HUES64 (cell line): ENCODE data around the gene CACNA2D2.

Experiments
- H3K27ac ChIP-seq: 2 replicates; pipeline ENCODE4 v1.7.0; 2013; ENCODE audit warnings: low read depth, low read length, inconsistent platforms
- H3K27me3 ChIP-seq: 2 replicates; pipeline ENCODE4 v1.6.1; 2013; ENCODE audit warnings: mild to moderate bottlenecking, low read length; ENCODE audit not compliant: insufficient read depth
- H3K36me3 ChIP-seq: 2 replicates; pipeline ENCODE4 v1.6.1; 2013; ENCODE audit warnings: mild to moderate bottlenecking, low read length; ENCODE audit not compliant: insufficient read depth
- H3K4me1 ChIP-seq: 2 replicates; pipeline ENCODE4 v1.6.1; 2013; ENCODE audit warnings: mild to moderate bottlenecking, low read length, moderate library complexity; ENCODE audit not compliant: insufficient read depth
- H3K4me3 ChIP-seq: 2 replicates; pipeline ENCODE4 v1.5.1; 2013; ENCODE audit warnings: mild to moderate bottlenecking, low read length, moderate library complexity
- H3K9ac ChIP-seq: 2 replicates; pipeline ENCODE4 v1.6.1; 2013; ENCODE audit warnings: mild to moderate bottlenecking, low read depth, low read length
- H3K9me3 ChIP-seq: 2 replicates; pipeline ENCODE4 v1.6.1; 2013; ENCODE audit warnings: low read depth, low read length; ENCODE audit not compliant: insufficient read depth
- WGBS: fragments of 150-250, 120-280 bp; methylation state at CpG from one replicate; pipeline ENCODE4 v1.1.7; 2013; ENCODE audit warnings: missing lambda C conversion rate; 5-methylcytosine and 5-hydroxymethylcytosine counted together

CACNA2D2 gene

GRCh38 chr3:50478671-50479260, 24.7 kb downstream of the CACNA2D2 start:
- peaks cover 8% of the 10 kb centered on the region for H3K4me1 ChIP-seq
- no peak overlapping the region for H3K27ac ChIP-seq
- H3K9me3 ChIP-seq, result no peaks in the 10 kb centered on the region
- no peak overlapping the region for H3K9ac ChIP-seq
- no peaks in the 10 kb centered on the region for H3K27me3 ChIP-seq
- no peak overlapping the region for H3K4me3 ChIP-seq
- WGBS, result 90% methylated on average over 2 of the region's 2 CpGs
- H3K36me3 ChIP-seq, result no peaks in the 10 kb centered on the region

GRCh38 chr3:50478051-50478450, 25.4 kb downstream of the CACNA2D2 start:
- no peak overlapping the region for H3K27ac ChIP-seq
- no peaks in the 10 kb centered on the region for H3K36me3 ChIP-seq
- no peak overlapping the region for H3K4me3 ChIP-seq
- H3K9me3 ChIP-seq, result no peaks in the 10 kb centered on the region
- H3K4me1 ChIP-seq, result peaks cover 8% of the 10 kb centered on the region
- 92% methylated on average over 7 of the region's 7 CpGs for WGBS
- no peaks in the 10 kb centered on the region for H3K27me3 ChIP-seq
- H3K9ac ChIP-seq, result no peak overlapping the region

GRCh38 chr3:50475348-50475747, 28.1 kb downstream of the CACNA2D2 start:
- 95% methylated on average over 12 of the region's 12 CpGs for WGBS
- H3K27me3 ChIP-seq, result no peaks in the 10 kb centered on the region
- H3K9ac ChIP-seq, result no peak overlapping the region
- no peaks in the 10 kb centered on the region for H3K9me3 ChIP-seq
- H3K27ac ChIP-seq, result no peak overlapping the region
- no peaks in the 10 kb centered on the region for H3K36me3 ChIP-seq
- H3K4me1 ChIP-seq, result no peaks in the 10 kb centered on the region
- H3K4me3 ChIP-seq, result no peak overlapping the region

- H3K9ac ChIP-seq, result no peak overlapping the region
- H3K27me3 ChIP-seq, result no peaks in the 10 kb centered on the region
- no peak overlapping the region for H3K4me3 ChIP-seq
- H3K4me1 ChIP-seq, result no peaks in the 10 kb centered on the region
- H3K9me3 ChIP-seq, result no peaks in the 10 kb centered on the region
- 92% methylated on average over 6 of the region's 6 CpGs for WGBS
- no peak overlapping the region for H3K27ac ChIP-seq
- H3K36me3 ChIP-seq, result no peaks in the 10 kb centered on the region
Observed at GRCh38 chr3:50474717-50475116, 28.7 kb downstream of the CACNA2D2 start.

GRCh38 chr3:50473768-50474167, 29.7 kb downstream of the CACNA2D2 start:
- Histone ChIP-seq H3K27ac (no peak overlapping the region), H3K27me3 (no peaks in the 10 kb centered on the region), H3K4me1 (no peaks in the 10 kb centered on the region), H3K4me3 (no peak overlapping the region), H3K36me3 (no peaks in the 10 kb centered on the region), H3K9ac (no peak overlapping the region), H3K9me3 (no peaks in the 10 kb centered on the region)
- WGBS, result 90% methylated on average over 10 of the region's 10 CpGs

- Histone ChIP-seq H3K9ac (no peak overlapping the region), H3K27ac (no peak overlapping the region), H3K27me3 (no peaks in the 10 kb centered on the region), H3K4me3 (no peak overlapping the region), H3K4me1 (no peaks in the 10 kb centered on the region), H3K36me3 (no peaks in the 10 kb centered on the region), H3K9me3 (no peaks in the 10 kb centered on the region)
- WGBS, result 89% methylated on average over 6 of the region's 6 CpGs
Observed at GRCh38 chr3:50472958-50473357, 30.5 kb downstream of the CACNA2D2 start.

GRCh38 chr3:50470658-50471057, 32.8 kb downstream of the CACNA2D2 start:
- H3K4me3 ChIP-seq, result no peak overlapping the region
- no peaks in the 10 kb centered on the region for H3K9me3 ChIP-seq
- no peak overlapping the region for H3K9ac ChIP-seq
- no peaks in the 10 kb centered on the region for H3K4me1 ChIP-seq
- H3K27ac ChIP-seq, result no peak overlapping the region
- no peaks in the 10 kb centered on the region for H3K36me3 ChIP-seq
- 89% methylated on average over 8 of the region's 12 CpGs for WGBS
- H3K27me3 ChIP-seq, result no peaks in the 10 kb centered on the region

GRCh38 chr3:50467919-50468318, 35.5 kb downstream of the CACNA2D2 start:
- H3K27me3 ChIP-seq, result no peaks in the 10 kb centered on the region
- H3K36me3 ChIP-seq, result no peaks in the 10 kb centered on the region
- H3K27ac ChIP-seq, result no peak overlapping the region
- H3K4me3 ChIP-seq, result no peak overlapping the region
- no peaks in the 10 kb centered on the region for H3K9me3 ChIP-seq
- whole genome bisulfite sequencing, result 73% methylated on average over 10 of the region's 10 CpGs
- no peaks in the 10 kb centered on the region for H3K4me1 ChIP-seq
- H3K9ac ChIP-seq, result no peak overlapping the region

- Histone ChIP-seq H3K4me1 (no peaks in the 10 kb centered on the region), H3K9ac (no peak overlapping the region), H3K36me3 (no peaks in the 10 kb centered on the region), H3K27me3 (no peaks in the 10 kb centered on the region), H3K4me3 (no peak overlapping the region), H3K9me3 (no peaks in the 10 kb centered on the region), H3K27ac (no peak overlapping the region)
- 92% methylated on average over 6 of the region's 6 CpGs for WGBS
Observed at GRCh38 chr3:50466177-50466576, 37.3 kb downstream of the CACNA2D2 start.

GRCh38 chr3:50464569-50464968, 38.9 kb downstream of the CACNA2D2 start:
- no peaks in the 10 kb centered on the region for H3K36me3 ChIP-seq
- no peaks in the 10 kb centered on the region for H3K9me3 ChIP-seq
- no peaks in the 10 kb centered on the region for H3K27me3 ChIP-seq
- no peak overlapping the region for H3K4me3 ChIP-seq
- H3K27ac ChIP-seq, result no peak overlapping the region
- 63% methylated on average over 6 of the region's 6 CpGs for WGBS
- H3K9ac ChIP-seq, result no peak overlapping the region
- H3K4me1 ChIP-seq, result no peaks in the 10 kb centered on the region

GRCh38 chr3:50459785-50460184, 43.6 kb downstream of the CACNA2D2 start:
- no peak overlapping the region for H3K9ac ChIP-seq
- H3K27me3 ChIP-seq, result no peaks in the 10 kb centered on the region
- H3K4me3 ChIP-seq, result no peak overlapping the region
- H3K27ac ChIP-seq, result no peak overlapping the region
- peaks cover 11% of the 10 kb centered on the region for H3K4me1 ChIP-seq
- H3K9me3 ChIP-seq, result no peaks in the 10 kb centered on the region
- H3K36me3 ChIP-seq, result no peaks in the 10 kb centered on the region
- 61% methylated on average over 2 of the region's 3 CpGs for WGBS

GRCh38 chr3:50457988-50458387, 45.4 kb downstream of the CACNA2D2 start:
- Histone ChIP-seq H3K4me1 (peaks cover 12% of the 10 kb centered on the region), H3K27ac (no peak overlapping the region), H3K36me3 (no peaks in the 10 kb centered on the region), H3K9me3 (no peaks in the 10 kb centered on the region), H3K4me3 (no peak overlapping the region), H3K9ac (no peak overlapping the region), H3K27me3 (no peaks in the 10 kb centered on the region)
- 90% methylated on average over 7 of the region's 7 CpGs for WGBS
